Activated naive CD4-positive, alpha-beta T cell treated with anti-CD3 and anti-CD28 coated beads, Interleukin-2, amount 50 U/mL, for 72 hours (primary cell): Measurements from ENCODE around the gene ATXN10. TPM values are rescaled to one million over a fixed set of nuclear protein-coding genes. Genes with fewer than 3 reads are reported as not detected.

Source experiments
- total RNA-seq, 2 donors: library from RNA; stranded (reverse); gene quantifications; one replicate each; pipeline ENCODE4 v1.2.3, GENCODE V29; 2022

Gene ATXN10
- total RNA-seq, 2 donors from 2014 or later, result 60.1 to 90.7 TPM

Other genes with a start within 250 kb of the ATXN10 start
- under 1 TPM; 0.39 to 0.57 TPM for gene FBLN1, start 169.0 kb upstream of the ATXN10 start, total RNA-seq